GM19438 (cell line): ENCODE data around the gene ARHGAP15.
"Not testable (repeated sequence)": the region's sequence is repeated elsewhere in the genome, so short reads cannot be mapped to it uniquely, and the experiment has no call there.

Source experiments
- ATAC-seq: cut with Tn5 transposase; IDR thresholded peaks from one replicate; pipeline ENCODE4 v1.9.1; 2021; ENCODE audit warnings: low read depth; ENCODE audit not compliant: unreplicated experiment

Gene ARHGAP15

GRCh38 chr2:143128681-143129580 lies at the start of gene ARHGAP15:
ARHGAP15 (plus strand) TSS chr2:143129419.
- ATAC-seq, result peak; percentile 91

DNA sequence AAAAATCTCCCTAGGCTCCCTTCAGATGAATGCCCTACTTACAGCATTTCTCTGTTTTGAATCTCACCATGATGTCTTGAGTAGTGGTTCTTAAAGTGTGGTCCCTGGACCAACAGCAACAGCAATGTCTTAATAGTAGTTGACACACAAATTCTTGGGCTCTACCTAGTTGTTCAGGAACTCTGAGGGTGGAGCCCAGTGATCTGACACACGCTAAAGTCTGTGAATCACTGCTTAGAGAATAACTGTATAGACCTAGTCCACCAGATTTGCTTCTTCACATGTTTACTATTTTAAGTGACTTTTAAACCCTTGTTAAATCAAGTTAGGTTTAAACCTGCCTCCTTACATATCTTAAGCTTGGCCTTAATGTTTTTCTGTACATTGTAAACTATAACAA lies 47.6 kb upstream of the ARHGAP15 start:
- ATAC-seq, result no peak

- ATAC-seq, result no peak
Observed at GRCh38 chr2:143083636-143084035, 45.6 kb upstream of the ARHGAP15 start.

DNA sequence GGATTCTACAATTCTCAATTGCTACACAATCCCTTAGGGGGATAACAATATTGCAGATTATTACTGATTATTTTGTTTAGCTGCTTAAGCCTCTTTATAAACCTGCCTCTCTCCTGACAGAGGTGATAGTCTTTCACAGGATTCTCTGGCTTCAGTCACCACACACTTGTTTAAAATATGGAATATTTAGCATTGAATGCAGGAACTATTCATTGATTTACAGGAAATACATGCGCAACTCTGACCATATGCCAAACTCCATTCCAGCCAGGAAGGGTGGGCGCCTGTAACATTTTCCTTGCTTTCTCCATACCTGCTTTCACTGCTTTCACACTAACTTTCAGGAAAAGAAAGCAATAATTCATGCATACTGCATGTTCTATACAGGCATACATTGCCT lies 44.8 kb upstream of the ARHGAP15 start:
- ATAC-seq, result no peak

DNA sequence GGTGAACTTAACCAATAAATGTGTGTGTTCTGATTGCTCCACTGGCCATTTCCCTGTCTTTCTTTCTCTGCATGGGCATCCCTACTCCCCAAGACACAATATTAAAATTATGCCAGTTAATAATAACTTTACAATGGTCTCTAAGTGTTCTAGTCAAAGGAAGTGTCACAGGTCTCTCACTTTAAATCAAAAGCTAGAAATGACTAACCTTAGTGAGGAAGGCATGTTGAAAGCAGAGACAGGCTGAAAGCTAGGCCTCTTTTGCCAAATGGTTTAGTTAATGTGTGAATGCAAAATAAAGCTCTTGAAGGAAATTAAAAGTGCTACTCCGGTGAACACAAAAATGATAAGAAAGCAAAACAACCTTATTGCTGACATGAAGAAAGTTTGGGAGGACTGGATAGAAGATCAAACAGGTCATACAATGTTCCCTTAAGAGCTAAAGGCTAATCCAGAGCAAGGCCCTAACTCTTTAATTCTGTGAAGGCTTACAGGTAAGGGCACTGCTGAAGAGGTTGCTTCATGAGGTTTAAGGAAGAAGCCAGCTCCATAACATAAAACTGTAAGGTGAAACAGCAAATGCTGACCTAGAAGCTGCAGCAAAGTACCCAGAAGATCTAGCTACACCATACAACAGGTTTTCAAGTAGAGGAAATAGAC lies 44.0 kb upstream of the ARHGAP15 start:
- peak; percentile 72 for ATAC-seq

DNA sequence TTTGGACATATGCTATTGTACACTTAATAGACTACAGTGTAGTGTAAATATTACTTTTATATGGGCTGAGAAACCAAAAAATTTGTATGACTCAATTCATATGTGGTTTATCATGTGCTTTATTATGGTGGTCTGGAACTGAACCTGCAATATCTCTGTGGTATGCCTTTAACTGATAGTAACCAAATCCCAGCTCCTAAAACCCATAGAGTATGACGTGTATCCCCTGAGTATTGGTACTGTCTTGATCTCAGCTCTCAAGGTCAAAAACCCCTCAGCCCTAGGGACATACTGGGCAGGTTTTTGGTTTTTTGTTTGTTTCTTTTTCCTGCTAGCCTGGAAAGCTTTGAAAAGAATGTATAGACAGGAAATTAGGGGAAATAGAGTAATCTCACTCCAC lies 42.2 kb upstream of the ARHGAP15 start:
- ATAC-seq, result no peak

- ATAC-seq, result no peak
Observed at GRCh38 chr2:143088388-143088787, 40.8 kb upstream of the ARHGAP15 start.

- not testable (repeated sequence) for ATAC-seq
Observed at GRCh38 chr2:143089520-143089919, 39.7 kb upstream of the ARHGAP15 start.

DNA sequence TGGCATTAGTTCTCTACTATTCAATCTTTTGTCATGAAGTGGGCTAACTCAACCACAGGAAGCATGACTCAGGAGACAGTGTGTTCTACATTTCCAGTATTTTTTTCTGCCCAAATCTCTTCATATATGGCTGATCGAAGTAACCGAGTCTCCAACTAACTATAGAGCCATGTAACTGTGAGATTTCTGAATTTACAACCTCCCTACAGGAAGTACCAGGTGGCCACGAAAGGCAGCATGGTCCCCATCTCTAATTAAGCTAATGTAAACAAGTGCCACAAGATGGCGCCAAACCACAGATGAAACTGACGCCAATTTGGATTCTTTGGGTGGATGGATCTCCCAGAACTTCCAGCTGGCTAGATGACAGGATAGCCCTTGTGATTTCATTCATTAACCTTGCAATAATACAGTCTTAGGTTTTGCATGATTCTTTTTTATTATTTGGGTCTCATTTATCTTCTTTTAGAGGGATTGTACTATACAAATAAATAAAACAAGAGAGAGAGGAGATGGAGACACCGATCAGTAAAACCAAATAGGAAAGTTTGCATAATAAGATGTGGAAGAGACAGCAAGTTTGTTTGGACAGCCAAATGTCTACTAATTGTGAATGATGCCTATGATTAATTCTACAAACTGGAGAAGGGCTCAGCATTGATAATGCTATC lies 18.3 kb upstream of the ARHGAP15 start:
- peak; percentile 97 for ATAC-seq

DNA sequence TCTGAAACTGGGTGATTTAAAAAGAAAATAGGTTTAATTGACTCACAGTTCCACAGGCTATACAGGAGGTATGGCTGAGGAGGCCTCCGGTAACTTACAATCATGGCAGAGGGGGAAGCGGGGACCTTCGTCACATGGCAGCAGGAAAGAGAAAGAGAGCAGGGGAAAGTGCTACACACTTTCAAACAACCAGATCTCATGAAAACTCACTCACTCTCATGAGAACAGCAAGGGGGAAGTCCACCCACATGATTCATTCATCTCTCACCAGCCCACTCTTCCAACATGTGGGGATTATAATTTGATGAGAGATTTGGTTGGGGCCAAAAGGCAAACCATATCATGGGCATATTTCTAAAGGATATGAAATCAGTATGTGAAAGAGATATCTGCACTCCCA lies 12.0 kb upstream of the ARHGAP15 start:
- no peak for ATAC-seq

DNA sequence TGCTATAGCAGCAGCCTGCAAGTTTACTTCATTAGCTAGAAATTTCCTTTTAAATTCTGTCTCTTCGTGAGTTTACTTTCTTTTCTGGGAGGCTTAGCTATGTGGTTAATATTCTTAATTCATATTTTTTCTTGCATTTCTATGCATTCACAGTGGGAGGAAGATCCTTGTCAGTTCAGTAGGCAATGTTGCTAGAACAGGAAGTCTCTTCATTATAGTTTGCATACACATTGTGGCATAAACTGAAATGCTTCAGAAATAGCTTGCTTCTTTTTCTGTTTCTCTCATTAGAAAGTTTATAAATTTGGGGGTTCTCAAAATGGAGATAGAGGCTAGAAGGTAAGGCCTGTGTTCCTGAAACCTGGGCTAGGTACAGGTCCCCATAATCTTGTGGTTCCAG lies 8.1 kb upstream of the ARHGAP15 start:
- no peak for ATAC-seq

GRCh38 chr2:143121957-143122356 lies 7.3 kb upstream of the ARHGAP15 start:
- no peak for ATAC-seq

DNA sequence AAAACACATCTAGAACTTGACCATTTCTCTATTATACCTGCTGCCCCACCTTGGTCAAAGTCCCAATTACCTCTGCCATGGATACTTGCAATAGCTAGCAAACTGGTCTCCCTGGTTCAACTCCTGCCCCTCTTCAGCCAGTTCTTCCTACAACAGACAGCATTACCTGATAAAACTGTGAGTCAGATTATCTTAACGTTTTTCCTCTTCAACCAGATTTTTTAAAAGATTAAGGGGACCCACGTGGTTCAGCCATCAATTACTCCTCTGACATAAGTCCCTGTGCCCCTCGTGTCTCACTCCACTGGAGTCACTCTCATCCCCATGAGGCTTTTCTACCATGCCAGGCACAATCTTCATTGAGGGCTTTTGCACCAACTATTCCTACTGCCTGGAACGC lies 5.3 kb upstream of the ARHGAP15 start:
- ATAC-seq, result no peak

GRCh38 chr2:143124445-143124844 lies 4.8 kb upstream of the ARHGAP15 start:
- no peak for ATAC-seq

DNA sequence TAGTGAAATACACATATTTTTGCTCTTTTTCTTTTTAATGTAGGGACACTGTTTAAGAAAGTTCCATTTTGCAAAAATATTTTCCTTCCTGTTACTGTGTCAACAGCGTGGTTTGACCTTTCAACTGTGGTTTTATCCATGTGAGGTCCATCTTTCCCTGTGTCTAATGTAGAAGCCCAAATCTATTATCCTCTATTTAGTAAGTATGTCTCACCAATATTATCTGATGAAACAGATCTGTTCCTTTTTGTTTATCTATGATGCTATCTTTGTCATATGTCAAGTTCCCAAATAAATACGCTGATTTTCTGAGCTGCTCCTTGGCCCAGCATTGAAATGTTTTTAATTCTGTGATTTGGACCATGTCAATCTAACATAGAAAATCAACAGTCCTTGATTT lies 3.5 kb upstream of the ARHGAP15 start:
- ATAC-seq, result no peak

DNA sequence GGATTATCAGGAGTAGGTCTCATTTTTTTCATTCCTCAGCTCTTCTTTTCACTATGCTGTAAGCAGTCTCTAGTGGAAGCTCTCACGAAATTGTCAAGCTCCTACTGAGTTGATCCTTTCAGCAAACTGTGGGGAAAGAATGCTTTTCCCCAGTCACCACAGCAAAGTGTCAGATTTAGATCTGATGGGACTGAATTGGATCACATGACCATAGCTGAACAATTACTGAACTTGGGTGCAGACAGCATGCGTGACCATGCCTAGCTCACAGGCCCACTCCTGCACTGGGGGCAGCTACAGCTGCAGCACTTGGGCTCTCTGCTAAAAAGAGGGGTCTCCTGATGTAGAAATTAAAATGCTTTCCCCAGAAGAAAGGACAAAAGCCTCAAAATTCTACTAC lies 3.1 kb downstream of the ARHGAP15 start:
- ATAC-seq, result no peak

GRCh38 chr2:143133783-143134182 lies 4.6 kb downstream of the ARHGAP15 start:
- ATAC-seq, result no peak

DNA sequence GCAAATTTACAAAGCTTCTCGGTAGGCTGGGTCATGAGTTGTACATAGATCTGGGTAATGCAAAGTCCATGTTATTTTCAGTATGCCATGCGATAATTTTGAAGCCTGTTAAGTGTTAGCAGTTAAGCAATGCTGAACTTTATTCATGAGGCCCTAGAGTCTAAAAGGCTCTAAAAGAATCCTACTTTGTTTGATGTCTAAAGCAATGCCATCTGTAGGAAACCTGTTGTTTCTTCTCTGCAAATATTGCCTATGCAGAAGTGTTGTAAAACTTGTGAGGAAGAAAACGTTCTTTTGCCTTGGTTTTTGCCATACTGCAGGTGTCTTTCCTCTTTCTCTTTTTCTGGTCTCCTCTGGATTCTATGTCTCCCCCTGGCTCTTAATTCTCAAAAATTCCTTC lies 9.1 kb downstream of the ARHGAP15 start:
- ATAC-seq, result no peak

DNA sequence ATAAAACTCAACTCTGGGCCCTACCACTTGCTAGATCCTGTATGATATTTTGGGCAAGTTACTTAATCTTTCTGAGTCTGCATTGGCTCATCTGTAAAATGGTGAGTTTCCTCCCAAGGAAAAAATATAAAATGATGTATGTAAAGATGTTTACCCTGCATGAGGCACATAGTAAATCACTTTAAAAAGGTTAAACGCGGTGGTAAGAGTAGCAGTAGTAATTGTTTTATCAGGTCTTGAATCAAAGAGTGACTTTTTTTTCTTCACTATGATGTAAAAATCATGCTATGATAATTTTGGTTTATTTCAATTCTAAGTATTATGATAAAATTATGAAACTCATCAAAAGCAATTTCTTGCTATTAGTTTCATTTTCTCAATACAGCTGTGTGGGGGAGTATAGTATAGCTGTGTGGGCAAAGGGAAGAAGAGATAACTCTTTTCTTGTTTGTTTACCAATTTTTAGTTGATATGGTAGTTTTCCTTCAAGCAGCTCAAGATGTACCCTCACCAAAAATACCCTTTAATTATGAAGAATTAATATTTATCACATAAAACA lies 10.7 kb downstream of the ARHGAP15 start:
- no peak for ATAC-seq

DNA sequence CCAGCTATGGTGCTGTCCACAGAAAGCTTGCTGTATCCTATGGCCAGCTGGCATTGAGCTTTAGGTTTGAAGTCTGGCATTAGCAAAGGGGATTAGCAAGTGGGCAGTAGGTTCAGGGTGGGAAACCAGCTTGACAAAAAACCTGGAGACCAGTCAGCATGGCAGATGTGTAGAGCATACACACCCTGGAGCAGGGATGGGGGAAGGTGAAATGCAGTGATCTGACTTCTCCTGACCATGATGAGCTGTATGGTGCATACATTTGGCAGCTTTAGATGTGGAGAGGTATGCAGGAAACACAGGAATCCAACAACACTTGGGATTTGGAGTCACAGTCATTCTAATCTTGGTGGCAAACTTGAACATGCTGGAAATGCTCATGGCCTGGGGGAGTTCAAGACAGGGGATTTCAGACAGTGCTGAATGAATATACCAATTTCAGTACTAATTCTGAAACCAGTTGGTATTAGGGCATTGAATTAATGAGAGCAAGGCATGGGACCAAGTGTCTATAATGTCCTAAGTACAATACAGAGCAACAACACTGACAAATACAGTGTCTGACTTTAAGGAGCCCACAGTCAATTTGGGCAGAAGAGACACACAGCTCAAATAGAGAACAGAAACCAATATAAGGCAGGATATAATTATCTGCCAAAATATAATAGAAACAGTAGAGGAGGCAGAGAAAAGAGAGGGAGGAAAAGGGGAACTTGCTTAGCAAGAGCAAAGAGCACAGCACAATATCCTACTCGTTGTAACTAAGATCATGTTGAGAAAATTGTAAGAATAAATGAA lies 11.8 kb downstream of the ARHGAP15 start:
- ATAC-seq, result peak; percentile 70
